ENCODE data around the gene MPV17L.
"Not testable (repeated sequence)": the region's sequence is repeated elsewhere in the genome, so short reads cannot be mapped to it uniquely, and the experiment has no call there.

Gene MPV17L

DNA sequence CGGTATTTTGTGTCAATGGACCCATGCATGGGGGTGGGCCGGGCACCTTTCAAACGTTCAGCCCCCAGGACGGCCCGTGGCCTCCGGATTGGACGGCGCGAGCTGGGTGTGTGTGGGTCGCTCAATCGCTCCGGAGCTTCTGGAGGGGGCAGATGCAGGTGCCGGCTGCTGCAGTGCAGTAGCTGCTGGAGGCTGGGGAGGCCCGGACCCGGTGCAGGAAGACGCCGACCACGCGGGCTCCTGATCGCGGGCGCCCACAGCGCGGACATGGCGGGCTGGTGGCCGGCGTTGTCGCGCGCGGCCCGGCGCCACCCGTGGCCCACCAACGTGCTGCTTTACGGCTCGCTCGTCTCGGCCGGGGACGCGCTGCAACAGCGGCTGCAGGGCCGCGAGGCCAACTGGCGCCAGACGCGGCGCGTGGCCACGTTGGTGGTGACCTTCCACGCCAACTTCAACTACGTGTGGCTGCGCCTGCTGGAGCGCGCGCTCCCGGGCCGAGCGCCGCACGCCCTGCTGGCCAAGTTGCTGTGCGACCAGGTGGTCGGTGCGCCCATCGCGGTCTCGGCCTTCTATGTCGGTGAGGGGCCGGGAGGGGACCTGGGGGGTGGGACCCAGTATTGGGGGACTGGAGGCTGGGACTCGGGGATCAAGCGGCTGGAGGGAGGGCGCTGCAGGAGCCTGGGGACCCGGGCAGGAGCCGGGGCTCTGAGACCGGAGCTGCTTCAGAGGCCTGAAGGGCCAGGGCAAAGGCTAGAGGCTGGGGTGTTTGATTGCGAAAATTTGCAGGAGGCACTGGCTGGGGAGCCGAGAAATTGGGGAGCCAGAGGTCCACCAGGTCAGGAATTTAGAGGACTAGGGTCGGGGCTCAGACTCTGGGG is at the start of gene MPV17L:
Gene MPV17L (plus strand): TSS at position 124 of the 878 bp plus-strand sequence. CDS start 144 bp downstream, at position 268.
- DNase-seq (ENCODE audit: low spot score): peak; percentile 19

DNA sequence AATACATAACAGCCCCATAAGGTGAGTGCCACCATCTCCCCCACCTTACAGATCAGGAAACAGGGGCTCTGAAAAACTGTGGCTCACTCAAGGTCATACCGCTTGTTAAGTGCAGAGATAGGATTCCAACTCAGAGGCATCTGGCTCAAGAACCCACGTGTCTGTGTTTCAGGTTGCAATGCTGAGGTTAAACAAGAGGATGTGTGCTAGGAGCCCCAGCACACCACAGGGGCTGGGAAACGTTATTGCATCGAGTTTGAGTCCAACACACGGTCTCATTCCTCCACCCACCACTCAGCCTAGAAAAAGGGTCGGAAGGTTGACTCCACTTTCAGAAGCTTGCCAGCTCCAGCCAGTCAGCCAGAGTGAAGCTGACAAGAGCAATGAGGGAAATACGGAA is 46.8 kb upstream of the MPV17L start:
- DNase-seq (ENCODE audit: low spot score): not testable (repeated sequence)

DNA sequence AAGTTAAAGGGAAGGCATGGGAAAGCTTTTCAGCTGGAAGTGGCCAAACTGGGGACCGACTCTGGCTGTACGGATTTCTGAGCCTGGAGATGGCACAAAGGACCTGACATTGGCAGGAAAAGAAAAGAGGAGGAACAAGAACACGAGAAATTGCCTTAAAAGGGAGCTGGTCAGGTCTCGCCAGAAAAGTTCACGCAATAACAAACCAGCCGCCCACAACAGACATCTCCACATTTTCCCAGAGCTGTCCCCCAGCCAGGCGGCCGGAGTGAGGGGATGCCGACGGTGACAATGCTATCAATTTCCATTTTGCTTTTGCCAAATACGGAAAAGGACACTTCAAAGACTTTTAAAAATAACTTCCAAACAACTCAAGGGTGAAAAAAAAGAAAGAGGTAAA is 44.3 kb upstream of the MPV17L start:
- DNase-seq (ENCODE audit: low spot score): not testable (repeated sequence)

DNA sequence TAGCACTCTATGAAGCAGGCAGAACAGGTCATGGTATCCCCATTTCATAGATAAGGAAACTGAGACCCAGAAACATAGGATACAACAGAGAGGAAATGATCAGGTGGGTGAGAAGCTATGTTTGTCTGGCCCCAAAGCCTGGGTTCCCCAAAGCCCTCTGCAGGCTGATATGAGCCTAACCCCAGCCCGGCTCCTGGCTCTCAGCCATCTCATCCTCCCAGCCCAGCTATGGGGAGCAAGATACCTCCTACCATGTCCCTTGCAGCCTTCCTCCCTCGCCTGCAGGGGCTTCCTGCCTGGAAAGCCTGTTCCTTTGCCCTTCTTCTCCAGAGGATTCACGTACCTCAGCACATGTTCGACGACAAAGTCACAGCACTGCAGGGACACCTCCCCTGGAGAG is 43.8 kb upstream of the MPV17L start:
- not testable (repeated sequence) for DNase-seq (ENCODE audit: low spot score)

DNA sequence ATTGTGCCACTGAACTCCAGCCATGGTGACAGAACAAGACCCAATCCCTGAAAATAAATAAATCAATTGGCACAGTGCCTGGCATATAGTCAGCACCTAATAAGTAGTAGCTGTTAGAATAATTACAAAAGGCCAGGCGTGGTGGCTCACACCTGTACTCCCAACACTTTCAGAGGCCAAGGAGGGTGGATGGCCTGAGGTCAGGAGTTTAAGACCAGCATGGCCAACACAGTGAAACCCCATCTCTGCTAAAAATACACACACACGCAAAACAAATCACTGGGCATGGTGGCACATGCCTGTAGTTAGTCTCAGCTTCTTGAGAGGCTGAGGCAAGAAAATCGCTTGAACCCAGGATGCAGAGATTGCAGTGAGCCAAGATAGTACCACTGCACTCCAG is 42.7 kb upstream of the MPV17L start:
- DNase-seq (ENCODE audit: low spot score): not testable (repeated sequence)

DNA sequence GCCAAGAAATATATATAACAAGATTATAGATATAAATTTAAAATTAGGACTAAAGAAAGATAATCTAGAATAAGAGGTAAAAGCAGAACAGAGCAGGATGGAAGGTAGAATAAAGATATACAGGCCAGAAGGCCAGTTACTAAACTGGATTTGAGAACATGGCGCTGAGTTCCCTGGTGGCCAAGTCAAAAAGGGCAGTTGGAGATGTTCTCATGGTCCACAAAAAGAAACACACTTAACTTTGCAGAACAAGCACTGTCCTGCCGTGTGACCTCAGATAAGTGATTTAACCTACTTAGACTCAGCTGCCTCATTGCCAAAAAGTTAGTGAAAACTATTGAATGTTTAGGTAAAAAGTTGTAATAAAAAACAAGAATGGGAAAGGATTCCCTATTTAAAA is 40.7 kb upstream of the MPV17L start:
- DNase-seq (ENCODE audit: low spot score): not testable (repeated sequence)

DNA sequence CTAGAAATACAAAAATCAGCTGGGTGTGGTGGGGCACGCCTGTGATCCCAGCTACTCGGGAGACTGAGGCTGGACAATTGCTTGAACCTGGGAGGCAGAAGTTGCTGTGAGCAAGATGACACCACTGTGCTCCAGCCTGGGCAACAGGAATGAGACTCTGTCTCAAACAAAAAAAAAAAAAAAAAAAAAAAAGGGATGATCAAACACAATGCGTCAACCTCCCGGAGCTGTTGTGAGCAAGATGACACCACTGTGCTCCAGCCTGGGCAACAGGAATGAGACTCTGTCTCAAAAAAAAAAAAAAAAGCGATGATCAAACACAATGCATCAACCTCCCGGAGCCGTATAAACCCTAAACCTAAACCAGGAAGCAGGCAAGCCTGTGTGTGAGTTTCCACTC is 38.1 kb upstream of the MPV17L start:
- DNase-seq (ENCODE audit: low spot score): not testable (repeated sequence)

DNA sequence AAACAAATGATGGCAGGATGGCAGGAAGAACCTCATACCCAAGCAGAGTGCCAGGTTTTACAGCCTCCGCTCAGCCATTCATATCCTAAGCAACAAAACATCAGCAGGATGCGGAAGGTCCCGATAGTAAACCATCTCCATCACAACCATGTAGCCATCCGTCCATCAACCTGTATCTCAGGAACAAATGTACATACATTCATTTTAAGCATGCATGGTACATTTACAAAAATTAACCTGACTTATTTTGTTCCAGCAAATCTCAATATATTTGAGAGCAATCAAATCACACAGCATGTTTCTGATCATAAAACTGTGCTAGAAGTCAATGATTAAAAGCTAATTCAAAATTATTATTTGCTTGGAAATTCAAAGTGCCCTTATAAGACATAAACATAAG is 17.4 kb upstream of the MPV17L start, which contains the start of gene NPIPA5:
Gene NPIPA5 (minus strand): TSS at position 101 of the 400 bp plus-strand sequence. CDS start 0 bp downstream, at position 101.
- DNase-seq (ENCODE audit: low spot score): not testable (repeated sequence)

DNA sequence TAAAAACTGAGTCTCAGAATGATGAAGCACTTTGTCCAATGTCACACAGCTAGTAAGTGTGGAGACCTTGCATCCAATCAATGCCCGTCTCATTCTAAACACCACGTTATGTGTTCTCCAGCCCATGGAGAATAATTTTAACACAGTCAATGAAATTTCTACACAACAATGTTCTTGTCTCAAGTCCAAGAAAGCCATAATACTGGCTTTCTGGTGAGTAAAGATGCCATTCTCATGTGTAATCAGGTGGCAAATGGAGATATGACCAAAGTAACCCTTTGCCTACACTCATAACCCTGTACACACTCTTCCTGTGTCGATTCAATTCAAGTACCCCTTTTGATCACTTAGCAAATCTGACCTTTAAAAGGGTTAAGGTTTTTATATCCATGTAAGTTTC is 12.7 kb upstream of the MPV17L start:
- DNase-seq (ENCODE audit: low spot score): not testable (repeated sequence)

DNA sequence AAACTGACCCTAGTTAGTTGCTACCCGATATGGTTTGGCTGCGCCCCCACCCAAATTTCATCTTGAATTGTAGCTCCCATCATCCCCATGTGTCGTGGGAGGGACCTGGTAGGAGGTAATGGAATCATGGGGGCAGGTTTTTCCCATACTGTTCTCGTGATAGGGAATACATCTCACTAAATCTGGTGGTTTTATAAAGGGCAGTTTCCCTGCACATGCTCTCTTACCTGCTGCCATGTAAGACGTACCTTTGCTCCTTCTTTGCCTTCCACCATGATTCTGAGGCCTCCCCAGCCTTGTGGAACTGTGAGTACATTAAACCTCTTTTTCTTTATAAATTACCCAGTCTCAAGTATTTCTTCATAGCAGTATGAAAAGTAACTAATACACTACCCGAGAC is 7.5 kb upstream of the MPV17L start:
- not testable (repeated sequence) for DNase-seq (ENCODE audit: low spot score)

DNA sequence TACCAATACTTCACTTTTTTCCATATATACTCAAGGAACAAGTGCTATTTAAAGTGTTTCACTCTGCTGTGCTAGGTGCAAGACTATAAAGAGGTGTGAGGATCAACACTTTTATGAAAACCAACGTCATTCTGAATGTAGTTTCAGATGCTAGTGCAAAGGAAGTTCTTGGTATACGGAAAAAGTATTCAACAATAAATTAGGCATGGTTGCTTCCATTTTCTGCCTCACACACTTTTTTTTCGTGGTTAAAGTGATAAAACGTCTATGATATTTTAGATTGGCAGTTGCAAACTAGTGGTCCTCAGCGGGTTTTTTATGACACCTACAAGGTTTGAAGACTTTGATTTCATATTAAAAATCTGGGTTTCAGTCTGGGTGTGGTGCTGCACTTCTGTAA is 5.6 kb upstream of the MPV17L start:
- DNase-seq (ENCODE audit: low spot score): not testable (repeated sequence)

DNA sequence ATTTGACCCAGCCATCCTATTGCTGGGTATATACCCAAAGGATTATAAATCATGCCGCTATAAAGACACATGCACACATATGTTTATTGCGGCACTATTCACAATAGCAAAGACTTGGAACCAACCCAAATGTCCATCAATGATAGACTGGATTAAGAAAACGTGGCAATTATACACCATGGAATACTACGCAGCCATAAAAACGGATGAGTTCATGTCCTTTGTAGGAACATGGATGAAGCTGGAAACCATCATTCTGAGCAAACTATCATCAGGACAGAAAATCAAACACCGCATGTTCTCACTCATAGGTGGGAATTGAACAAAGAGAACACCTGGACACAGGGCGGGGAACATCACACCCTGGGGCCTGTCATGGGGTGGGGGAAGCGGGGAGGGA is 2.5 kb upstream of the MPV17L start:
- DNase-seq (ENCODE audit: low spot score): not testable (repeated sequence)

DNA sequence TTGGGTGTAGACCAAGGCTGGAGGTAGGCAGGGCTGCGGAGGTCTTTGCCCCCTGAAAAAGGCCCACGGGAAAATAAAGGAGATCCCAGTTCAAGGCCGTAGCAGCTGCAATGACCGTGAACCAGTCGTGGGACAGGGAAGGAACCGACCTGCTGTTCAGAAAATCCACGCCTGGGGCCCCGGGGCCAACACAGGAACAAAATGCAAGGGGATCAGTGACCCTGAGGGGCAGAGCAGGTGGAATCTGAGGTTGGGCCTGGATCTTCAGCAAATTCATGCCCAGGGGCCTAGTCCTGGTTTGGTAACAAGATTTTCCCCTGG is 915 bp downstream of the MPV17L start:
- not testable (repeated sequence) for DNase-seq (ENCODE audit: low spot score)

DNA sequence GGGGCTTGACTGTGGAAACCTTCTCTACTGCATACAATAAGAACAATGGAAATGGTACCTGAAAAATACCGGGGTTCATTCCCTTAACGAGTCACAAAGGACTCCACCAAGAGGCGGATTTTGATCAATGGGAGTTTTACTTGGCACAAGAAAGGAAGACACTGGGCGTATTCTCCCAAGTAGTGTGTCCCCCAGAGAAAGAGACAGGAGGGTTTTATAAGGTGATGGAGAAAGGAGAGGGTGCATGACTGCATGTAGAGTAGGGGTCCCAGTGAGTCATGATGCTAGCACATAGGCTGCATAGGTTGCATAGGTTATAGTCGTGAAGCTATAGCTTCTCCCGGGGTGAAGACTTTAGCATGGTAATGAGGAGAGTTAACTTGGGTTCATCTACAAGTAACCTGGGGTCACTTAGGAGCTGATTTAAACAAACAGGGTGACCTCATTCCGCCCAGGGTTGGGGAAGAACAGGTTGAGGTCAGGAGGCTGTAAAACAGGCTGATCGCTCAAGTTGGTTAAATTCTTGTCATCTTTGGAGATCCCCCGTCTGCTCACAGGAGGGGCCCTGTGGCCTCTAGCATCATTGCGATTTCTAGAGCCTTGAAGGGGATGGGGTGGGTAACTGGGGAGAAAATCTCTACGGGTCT is 1.5 kb downstream of the MPV17L start:
- no peak for DNase-seq (ENCODE audit: low spot score)

DNA sequence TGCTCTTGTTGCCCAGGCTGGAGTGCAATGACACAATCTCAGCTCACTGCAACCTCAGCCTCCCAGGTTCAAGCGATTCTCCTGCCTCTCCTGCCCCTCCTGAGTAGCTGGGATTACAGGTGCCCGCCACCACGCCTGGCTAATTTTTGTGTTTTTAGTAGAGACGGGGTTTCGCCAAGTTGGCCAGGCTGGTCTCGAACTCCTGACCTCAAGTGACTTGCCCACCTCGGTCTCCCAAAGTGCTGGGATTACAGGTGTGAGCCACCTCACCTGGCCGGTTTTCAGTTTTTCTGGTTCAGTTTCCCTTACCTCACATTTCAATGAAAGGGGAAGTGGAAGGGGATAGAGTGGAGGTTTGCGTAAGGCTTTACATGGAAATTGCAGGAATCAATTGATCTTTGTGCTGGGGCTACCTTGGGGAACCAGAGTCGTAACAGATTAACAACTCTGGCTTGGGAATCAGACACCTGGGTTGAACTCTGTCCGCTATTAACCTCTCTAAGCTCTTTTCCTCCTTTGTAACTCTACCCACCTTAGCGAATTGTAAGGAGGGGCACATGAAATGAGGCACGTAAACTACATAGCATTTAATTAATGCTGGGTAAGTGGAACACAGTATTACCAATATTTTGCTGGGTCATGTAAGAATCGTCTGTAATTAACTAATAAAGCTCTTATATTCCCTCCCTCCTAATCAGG is 3.2 kb downstream of the MPV17L start:
- DNase-seq (ENCODE audit: low spot score): no peak

DNA sequence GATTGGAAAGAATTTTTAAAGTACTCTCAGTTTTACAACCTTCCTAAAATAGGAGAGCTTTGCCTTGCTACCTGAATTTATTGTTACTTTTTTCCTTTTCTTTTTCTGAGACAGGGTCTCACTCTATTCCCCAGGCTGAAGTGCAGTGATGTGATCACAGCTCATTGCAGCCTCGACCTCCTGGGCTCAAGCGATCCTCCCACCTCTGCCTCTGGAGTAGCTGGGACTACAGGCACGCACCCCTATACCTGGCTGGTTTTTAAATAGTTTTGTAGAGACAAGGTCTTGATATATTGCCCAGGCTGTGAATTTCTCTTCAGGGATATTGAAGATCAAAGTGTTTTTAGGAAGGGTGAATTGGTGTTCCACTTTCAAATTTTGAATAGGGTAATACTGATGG is 3.8 kb downstream of the MPV17L start:
- DNase-seq (ENCODE audit: low spot score): no peak

DNA sequence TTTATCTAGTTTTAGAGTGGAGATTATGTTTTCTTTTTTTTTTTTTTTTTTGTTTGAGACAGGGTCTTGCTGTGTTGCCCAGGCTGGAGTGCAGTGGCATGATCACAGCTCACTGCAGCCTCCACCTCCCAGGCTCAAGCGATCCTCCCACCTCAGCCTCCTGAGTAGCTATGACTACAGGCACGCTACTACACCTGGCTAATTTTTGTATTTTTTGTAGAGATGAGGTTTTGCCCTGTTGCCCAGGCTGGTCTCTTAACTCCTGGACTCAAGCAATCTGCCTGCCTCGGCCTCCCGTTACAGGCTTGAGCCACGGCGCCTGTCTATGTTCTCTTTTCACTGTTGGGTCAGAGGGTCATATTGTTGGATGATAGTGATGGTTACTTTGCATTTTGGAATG is 4.8 kb downstream of the MPV17L start:
- DNase-seq (ENCODE audit: low spot score): not testable (repeated sequence)

DNA sequence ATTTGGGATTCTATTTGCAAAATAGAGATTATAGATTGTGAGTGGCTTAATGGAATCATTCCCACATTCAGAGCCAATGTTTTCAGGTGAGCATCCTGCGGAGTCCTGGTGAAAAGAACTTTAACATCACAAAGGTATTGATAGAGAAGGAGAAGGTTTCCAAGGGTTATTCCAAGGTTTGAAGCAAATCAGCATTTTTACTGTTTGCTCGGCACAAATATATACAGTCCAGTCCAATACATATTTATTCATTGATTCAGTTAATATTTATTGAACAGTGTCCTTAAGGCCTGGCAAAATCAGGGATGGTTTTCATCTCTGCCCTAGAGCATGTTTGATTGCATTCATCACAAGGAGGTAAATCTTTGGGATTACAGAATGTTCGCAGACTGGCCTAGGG is 6.4 kb downstream of the MPV17L start:
- no peak for DNase-seq (ENCODE audit: low spot score)

DNA sequence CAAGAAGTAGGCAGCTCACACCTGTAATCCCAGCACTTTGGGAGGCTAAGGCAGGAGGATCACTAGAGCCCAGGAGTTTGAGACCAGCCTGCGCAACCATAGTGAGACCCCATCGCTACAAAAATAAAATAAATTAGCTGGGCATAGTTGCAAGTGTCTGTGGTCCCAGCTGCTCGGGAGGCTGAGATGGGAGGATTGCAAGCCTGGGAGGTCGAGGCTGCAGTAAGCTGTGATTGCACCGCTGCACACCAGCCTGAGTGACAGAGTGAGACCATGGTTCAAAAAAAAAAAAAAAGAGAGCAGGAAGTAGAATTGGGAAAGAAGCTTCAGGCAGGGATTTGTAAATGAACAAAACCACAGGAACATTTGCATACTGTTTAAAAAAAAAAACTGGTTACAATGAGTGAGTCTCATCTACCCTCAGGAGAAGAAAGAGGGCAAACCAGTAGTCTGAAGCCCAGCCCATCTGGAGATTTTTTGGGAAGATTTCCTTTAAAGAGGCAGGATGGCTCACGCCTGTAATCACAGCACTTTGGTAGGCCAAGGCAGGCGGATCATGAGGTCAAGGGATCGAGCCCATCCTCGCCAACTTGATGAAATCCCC is 7.9 kb downstream of the MPV17L start:
- no peak for DNase-seq (ENCODE audit: low spot score)

DNA sequence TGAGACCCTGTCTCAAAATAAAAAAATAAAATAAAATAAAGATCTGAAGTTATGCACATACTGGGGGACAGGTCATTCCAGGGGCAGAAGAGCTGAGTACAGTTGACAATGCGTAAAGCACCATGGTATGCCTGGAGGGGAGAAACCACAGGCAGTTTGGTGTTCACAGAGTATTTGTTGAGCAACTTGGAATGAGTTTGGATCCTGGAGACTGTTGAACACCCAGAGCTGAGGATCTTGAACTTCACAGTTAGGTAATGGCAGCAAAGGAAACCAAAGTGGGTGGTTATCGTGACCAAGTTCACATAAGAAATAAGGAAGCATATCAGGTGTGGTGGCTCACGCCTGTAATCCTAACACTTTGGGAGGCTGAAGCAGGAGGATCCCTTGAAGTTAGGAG is 8.5 kb downstream of the MPV17L start:
- not testable (repeated sequence) for DNase-seq (ENCODE audit: low spot score)

DNA sequence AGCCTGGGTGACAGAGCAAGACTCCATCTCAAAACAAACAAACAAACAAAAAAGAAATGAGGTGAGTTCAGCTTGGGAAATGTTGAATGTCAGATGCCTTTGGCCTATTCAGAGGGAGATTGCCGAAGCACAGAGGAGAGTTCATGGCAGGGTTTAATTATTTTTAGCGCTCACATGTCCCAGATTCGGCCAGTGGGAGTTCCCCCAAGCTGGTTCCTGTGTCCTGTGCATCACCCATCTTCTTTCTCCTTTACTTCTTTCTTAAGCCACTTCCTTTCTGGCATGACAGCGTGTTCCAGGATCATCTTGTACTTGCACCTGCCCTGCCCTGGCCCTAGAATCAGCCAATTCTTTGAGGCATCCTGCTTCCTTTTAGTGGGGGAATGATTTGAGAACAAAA is 9.2 kb downstream of the MPV17L start:
- DNase-seq (ENCODE audit: low spot score): no peak

DNA sequence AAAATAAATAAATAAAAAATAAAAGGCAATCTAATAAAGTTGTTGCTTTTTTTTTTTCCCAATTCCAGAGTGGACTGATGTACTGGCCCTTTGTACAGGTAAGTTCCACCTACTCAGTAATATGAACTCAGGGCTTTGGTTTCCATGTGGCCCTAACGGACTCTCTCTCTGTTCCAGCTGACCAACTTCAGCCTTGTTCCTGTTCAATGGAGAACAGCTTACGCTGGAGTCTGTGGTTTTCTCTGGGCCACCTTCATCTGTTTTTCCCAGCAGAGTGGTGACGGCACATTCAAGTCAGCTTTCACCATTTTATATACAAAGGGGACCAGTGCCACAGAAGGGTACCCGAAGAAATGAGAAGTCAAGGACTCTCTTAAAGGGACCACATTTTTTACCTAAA is 12.2 kb downstream of the MPV17L start:
- DNase-seq (ENCODE audit: low spot score): not testable (repeated sequence)

Measured in AG08395 (cell line).